IPS-18c (cell line): Measurements from ENCODE around the gene ST6GALNAC6.

Source experiments
- H3K4me3 ChIP-seq: 2 replicates; pipeline ENCODE4 v1.7.0; 2013; ENCODE audit warnings: low read depth, mild to moderate bottlenecking, low read length, moderate library complexity; ENCODE audit not compliant: insufficient read depth
- H3K9me3 ChIP-seq: one replicate; pipeline ENCODE4 v1.6.1; 2013; ENCODE audit warnings: mild to moderate bottlenecking, low read length, moderate library complexity; ENCODE audit not compliant: control insufficient read depth, insufficient read depth

ST6GALNAC6 gene

DNA sequence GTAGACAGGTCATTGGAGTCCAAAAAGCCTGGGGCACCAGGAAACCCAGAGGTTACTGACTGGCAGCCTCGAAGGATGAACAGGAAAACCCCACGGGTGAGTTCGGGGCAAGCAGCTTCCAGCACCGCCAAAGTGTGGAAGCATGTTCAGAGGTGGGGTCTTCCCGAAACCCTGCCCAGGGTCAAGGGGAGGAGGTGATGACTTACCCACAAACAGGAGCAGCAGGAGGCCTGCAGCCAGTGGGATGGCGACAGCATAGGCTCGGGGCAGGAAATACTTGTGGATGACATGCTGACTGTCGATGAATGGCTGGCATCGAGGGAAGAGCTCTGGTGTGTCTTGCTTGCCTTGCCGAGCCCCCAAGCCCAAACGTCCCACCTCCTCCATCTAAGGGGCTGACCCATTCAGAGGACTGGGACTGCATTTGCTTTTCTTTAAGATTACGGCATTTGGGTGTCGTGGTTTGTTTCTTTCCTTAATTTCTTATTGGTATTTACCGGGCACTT is 37.0 kb upstream of the ST6GALNAC6 start:
- peak overlapping the region; percentile 96; the same call in 1 of the 2 replicates for H3K4me3 ChIP-seq

DNA sequence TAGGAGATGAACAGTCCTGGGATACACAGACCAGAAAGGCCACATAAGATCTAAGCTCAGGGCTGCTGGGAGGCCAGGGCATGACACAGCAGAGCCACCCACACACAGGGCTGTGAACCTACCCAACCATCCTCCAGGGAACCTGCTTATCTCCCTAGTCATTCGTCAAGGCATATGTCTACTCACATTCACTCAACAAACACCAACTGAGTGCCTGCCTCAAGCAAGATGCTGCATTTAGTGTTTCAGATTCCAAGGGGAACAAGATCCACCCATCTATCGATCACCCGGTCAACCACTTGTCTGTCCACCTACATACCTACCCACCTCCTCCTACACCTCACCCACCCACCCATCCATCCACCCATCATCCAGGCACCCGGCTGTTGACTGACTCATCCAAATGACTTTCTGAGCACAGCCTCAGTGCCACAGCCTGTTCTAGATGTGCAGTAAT is 36.4 kb upstream of the ST6GALNAC6 start:
- no peak overlapping the region for H3K4me3 ChIP-seq
- no peaks in the 10 kb centered on the region for H3K9me3 ChIP-seq

More for the DNA sequence above, 37.0 kb upstream of the ST6GALNAC6 start:
- peaks cover 2% of the 10 kb centered on the region for H3K9me3 ChIP-seq

DNA sequence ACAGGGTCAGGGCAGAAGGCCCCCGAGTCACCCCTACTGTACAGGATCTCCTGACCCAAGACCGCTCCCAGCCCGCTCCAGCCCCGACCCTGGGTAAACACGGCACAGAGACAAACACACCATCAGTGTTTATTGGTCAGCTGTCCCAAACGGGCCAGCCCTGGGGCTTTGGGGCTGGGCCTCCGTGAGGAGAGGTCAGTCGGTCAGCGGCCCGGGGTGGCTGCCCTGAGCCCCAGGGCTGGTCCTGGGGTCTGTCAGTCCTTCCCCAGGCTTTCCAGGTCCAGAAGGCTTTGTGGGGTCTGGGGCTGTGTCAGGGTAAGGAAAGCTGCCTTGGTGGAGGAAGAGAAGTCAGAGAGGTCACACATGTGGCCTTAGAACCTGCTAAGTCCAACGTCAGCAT is 35.6 kb upstream of the ST6GALNAC6 start:
- no peak overlapping the region for H3K4me3 ChIP-seq
- no peaks in the 10 kb centered on the region for H3K9me3 ChIP-seq

DNA sequence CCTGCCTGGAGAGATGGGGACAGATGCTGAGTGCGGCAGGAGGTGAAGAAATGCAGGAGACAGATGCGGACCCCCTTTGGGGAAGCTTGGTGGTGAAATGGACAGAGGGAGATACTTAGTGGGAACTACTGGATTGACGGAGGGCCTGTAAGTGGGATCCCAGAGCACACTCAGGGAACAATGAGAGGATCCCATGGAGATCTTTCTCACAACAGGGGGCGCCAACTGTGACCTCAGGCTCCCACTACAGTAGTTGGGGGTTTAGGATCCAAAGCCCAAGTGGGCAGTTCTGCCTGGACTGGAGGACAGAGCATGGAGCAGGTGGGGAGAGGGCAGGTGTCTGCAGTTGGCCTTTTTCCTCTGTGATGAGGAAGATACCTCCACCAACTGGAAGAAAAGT is 34.8 kb upstream of the ST6GALNAC6 start:
- Histone ChIP-seq H3K4me3 (no peak overlapping the region), H3K9me3 (no peaks in the 10 kb centered on the region)

DNA sequence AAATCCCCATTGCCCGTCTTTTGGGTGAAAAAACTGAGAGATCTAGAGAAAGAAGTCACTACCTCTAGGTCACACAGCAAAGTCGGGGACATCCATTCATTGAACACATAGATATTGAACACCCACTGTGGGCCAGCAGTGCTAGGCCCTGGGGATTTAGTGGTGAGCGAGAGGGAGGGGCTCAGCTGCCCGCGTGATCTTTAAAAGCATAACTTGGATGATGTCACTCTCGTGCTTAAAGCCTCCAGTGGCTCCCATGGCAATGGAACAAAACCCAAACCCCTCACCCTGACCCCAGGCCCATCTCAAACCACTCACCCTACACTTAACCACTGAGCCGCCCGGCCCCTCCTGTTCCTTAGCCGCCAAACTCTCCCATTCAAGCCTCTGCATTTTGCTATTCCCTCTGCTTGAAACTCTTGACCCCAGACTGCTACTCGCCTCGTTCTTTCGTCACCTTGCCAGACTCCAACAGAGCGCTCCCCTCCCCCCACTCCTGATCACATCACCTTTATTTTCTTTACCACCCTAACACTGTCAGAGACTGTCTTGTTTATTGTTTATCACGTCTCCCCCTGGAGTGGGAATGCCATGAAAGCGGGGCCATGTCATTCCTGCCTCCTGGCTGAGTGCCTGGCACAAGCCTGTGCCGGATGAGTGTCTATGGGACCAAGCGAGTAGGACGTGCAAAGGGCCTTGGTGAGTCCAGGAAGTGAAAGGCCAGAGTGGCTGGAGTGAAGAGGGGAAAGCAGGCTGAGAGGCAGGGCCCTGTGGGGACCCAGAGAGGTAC is 31.9 kb upstream of the ST6GALNAC6 start:
- H3K4me3 ChIP-seq: peak overlapping the region; percentile 71
- H3K9me3 ChIP-seq: no peaks in the 10 kb centered on the region

DNA sequence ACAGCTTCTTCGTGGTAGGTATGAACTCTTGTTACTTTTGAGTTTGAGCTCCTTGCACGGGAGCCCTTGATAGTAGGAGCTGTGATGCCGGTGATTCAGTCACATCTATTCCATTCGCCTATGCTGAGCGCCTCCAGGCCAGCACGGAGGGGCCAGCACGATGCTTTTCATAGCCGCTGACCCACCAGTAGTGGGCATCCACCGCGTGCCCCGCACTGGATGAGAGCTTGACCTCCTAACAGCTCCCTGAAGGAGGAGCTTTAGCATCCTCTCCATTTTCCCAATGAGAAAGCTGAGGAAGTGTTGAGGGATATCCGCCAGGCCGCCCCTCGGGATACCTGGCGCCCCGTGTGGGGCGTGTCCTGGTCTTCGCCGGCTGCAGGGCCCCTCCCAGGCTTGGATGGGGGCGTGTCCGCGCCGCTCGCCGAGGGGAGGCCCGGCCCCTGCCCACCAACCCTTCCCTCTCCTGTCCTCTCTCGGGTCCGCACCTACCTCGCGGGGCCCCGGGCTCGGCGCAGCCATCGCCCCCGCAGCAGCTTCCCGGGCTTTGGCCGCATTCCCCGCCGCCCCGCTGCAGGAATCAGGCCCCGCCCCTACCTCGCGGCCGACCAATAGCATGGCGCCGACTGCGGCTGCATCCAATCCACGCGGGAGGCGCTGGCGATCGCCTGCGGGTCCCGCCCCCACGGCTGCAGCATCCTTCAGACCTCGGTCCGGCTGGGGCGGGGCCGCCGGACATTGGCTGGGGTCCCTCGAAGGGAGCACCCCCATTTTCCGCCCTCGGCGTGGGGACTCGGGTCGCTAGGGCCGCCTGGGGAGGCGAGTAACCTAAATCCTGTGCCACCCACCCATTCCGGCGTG is 31.1 kb upstream of the ST6GALNAC6 start, which contains the start of gene PIP5KL1:
Gene PIP5KL1, minus strand, starts transcription at position 547 of the 861 bp plus-strand sequence. Its CDS starts 25 bp downstream, at position 522.
- Histone ChIP-seq H3K9me3 (no peaks in the 10 kb centered on the region), H3K4me3 (peak within 1 kb of the TSS; percentile 71)

DNA sequence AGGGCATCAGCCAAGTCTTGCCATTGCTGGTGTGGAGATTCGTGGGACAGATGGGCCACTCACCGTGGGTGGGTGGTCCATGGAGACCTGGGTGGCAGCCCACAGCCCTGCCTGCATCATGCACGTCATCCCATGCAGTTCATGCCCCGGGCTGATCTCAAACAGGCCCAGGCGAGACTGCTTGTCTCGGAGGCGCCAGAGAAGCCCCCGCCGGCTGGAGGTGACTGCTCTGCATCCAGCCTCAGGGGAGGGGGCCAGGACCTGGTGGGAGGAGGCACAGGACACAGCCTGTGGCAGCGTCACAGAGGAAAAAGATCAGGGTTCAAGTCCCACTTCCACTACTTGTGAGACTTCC is 30.2 kb upstream of the ST6GALNAC6 start:
- no peak overlapping the region for H3K4me3 ChIP-seq
- H3K9me3 ChIP-seq: no peaks in the 10 kb centered on the region

DNA sequence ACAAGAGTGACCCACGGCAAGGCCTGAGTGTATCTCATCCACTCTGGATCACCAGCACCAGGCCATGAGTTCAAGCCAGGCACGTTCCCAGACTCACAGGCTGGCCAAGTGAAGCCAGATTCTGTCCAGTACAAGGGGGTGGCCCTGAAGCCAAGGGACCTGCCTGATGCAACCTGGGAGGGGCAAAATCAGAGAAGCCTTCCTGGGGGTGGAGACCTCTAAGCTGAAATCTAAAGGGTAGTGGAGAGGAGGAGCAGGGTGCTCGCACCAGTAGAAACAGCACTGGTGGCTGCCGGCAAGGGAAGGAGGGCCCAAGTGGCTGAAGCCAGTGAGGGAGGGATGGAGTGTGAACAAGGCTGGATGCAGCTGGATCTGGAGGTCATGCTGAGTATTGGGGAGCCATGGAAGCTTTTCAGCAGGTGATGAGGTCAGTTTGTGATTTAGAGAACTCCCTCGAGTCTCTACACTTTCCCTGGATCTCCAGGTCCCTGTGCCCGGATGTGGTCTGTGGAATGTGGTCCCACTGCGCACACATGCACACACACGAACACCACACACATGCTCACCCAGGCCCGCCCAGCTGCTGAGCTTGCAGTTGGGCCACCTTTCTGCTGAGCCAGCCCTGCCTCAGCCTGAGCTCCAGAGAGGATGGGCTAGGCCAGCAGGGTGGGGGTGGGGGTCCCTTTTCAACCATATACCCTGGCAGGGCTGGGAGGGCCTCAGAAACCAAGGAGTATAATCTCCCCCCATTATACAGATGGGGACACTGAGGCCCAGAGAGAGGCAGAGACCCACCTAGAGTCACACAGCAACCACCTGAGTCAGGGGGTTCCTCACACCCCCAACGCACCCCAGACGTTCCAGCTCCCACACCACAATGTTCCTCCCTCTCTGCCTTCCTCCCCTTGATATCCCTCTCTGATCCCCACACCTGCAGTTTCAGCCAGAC is 29.5 kb upstream of the ST6GALNAC6 start:
- H3K4me3 ChIP-seq: 0 out of 2 replicates have a peak overlapping the region, but pooled peaks have one; percentile 15
- no peaks in the 10 kb centered on the region for H3K9me3 ChIP-seq

DNA sequence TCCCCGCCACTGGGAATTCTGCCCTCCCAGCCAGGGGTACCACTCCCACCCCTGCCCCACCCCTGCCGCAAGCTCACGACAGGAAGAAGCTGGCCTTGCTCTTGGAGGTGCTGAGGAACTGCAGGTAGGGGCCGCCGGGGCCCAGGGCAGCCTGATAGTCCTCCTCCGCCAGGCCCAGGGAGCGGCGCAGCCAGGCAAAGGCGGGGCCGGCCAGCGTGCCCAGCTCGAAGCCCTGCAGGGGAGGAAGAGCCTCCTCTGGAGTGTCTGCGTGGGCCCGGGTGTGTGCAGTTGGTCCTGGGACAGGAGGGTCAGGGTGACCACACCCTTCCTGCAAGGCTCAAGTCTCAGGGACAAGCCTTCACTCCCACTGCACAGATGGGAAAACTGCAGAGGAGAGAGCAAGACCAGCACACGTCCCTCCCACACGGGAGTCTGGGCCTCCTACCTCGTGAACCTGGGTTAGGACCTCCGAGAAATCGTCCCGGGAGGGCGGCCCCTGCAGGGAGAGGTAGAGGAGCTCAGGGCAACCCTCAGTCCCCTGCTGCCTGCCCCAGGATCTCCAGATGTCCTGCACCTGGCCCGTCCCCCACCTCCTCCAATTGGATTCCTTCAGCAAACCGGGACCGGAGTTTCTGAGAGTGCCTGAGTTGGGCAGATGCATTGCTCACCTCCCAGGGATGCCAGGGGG is 28.7 kb upstream of the ST6GALNAC6 start:
- Histone ChIP-seq H3K9me3 (no peaks in the 10 kb centered on the region), H3K4me3 (peak overlapping the region; percentile 57)

DNA sequence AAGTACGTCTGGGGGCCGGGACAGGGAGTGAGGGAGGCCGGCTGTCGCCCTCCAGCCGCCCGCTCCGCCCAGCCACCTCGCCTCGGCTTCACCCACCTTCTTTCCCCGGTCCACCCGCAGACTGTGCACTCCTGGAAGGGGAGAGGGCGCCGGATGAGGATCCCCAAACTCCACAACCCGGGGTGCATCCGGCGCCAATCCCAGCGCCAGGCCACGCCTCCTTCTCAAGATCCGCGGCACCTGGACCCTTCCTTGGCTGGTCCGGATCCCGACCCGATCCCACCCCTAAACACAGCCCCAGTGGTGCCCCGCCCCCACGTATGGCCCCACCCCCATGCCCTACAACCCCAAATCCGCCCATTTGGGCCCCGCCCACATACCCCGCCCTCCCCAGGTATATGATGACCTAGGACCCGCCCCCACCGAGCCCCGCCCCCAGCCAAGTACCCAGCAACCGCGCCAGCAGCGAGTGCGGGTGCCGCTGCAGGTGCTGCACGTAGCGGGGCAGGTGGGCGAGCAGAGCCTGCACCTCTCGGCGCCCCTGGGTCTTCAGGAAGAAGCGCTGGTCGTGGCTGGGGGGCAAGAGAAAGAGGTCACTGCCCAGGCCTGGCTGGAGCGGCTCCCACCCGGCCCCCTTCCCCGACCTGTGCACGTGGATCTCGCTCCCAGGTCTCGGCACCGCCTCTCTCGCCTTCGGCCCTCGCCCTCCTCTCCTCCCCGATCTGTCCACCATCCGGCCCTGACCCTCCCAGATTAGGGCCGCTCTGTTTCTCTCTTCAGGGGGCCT is 28.0 kb upstream of the ST6GALNAC6 start:
- Histone ChIP-seq H3K4me3 (peak overlapping the region; percentile 84), H3K9me3 (no peaks in the 10 kb centered on the region)

DNA sequence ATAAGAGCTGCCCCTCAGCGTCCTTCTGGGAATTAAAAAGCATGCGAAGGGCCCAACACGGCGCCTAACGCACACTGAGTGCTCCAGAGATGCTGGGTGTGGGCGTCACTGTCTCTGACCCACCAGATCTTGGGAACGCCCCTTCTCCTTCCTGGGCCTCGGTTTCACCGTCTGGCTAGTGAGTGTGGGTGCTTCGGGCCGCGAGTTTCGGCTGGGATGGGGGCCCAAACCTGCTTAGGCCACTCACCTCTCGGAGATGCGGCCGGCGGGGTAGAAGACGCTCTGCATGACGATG is 27.4 kb upstream of the ST6GALNAC6 start:
- peak overlapping the region; percentile 84 for H3K4me3 ChIP-seq
- peaks cover 2% of the 10 kb centered on the region for H3K9me3 ChIP-seq

DNA sequence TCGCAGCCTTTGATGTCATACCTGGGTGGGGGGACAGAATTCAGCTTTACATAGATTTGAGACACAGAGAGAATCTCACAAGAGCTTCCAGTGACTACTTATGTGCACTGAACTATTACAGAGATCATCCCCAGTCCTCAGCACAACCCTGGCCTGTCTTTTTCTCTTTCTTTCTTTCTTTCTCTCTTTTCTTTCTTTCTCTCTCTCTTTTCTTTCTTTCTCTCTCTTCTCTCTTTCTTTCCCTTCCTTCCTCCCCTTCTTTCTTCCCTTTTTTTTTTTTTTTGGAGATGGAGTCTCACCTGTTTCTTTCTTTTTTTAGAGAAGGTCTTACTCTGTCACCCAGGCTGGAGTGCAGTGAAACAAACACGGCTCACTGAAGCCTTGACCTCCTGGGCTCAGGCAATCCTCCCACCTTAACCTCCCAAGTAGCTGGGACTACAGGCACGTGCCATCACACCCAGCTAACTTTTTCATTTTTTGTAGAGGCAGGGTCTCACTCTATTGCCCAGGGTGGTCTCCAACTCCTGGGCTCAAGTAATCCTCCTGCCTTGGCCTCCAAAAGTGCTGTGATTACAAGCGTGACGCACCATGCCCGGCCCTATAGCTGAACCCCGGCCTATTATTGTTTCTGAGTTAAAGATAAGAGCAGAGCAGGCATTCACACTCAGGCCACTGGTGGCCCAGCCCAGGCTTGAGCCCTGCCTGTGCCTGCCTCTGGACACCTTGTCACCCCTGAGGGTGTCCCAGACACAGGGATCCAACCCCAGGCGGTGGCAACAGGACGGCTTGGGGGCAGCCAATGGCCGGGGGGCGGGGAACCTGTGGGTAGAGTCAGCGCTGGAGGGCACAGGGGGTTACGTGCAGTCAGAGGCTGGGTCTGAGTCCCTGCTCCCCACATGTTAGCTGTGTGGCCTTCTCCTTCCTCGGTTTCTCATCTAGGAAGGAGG is 26.8 kb upstream of the ST6GALNAC6 start:
- H3K9me3 ChIP-seq: peaks cover 3% of the 10 kb centered on the region
- H3K4me3 ChIP-seq: peak overlapping the region; percentile 84

DNA sequence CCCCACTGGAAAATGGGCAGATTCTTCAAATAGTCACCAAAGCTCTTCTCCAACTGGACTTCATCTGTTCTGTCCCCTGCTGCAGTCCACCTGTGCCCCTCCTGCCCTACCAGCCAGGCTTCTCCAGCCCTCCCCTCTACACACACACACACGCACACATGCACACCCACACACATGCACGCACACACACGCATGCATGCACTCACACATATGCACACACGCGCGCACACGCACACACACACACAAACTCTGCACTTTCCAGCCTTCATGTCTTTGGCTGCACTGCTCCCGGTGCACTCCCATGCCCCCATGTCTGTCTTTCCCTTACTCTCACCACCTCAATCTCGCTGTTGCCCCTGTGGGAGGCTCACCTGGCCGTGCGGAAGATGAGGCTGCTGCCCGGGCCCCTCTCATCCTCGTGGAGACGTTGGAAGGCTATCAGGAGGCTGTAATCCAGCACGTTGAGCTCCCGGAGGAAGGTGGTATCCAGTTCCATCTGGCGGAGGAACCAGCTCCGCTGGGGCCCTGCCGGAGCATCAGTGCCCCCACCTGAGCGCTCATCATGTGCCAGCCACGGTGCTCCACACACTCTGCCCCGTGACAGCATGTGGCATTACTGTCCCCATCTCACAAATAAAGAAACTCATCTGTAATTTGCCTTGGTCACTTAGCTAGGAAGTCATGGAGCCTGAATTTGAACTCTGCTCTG is 25.5 kb upstream of the ST6GALNAC6 start:
- Histone ChIP-seq H3K4me3 (no peak overlapping the region), H3K9me3 (peaks cover 3% of the 10 kb centered on the region)

DNA sequence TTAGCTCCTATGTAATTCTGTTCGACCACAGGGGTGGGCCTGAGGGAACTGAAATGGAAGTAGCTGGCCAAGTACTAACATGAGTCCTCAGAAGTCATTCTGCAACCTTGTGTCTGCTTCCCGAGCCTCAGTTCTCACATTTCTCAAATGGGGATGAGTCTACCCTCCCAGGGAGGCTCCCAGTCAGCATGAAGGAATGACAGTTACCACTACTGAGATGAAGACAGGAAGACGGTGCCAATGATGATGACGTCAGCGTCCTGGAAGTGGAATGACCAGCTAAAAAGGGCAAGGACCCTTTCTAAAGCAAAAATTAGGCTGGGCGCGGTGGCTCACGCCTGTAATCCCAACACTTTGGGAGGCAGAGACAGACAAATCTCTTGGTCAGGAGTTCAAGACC is 24.4 kb upstream of the ST6GALNAC6 start:
- Histone ChIP-seq H3K9me3 (peaks cover 3% of the 10 kb centered on the region), H3K4me3 (no peak overlapping the region)
